ENCODE measurements around the gene DDAH1.
A peak's percentile ranks its signal among the peaks of the same experiment; 100 is the strongest.
"Not testable (repeated sequence)": the region's sequence is repeated elsewhere in the genome, so short reads cannot be mapped to it uniquely, and the experiment has no call there.

Gene DDAH1

GRCh38 chr1:85465099-85465785 is at the start of gene DDAH1:
Gene DDAH1, minus strand, starts transcription at chr1:85465159. Its CDS starts 114 bp downstream, at chr1:85465045.
- peak; percentile 7 to 13 for DNase-seq

DNA sequence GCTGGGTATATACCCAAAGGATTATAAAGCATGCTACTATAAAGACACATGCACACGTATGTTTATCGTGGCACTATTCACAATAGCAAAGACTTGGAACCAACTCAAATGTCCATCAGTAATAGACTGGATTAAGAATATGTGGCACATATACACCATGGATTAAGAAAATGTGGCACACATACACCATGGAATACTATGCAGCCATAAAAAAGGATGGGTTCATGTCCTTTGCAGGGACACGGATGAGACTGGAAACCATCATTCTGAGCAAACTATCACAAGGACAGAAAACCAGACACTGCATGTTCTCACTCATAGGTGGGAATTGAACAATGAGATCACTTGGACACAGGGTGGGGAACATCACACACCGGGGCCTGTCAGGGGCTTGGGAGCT is 49.0 kb upstream of the DDAH1 start:
- DNase-seq, result not testable (repeated sequence)

DNA sequence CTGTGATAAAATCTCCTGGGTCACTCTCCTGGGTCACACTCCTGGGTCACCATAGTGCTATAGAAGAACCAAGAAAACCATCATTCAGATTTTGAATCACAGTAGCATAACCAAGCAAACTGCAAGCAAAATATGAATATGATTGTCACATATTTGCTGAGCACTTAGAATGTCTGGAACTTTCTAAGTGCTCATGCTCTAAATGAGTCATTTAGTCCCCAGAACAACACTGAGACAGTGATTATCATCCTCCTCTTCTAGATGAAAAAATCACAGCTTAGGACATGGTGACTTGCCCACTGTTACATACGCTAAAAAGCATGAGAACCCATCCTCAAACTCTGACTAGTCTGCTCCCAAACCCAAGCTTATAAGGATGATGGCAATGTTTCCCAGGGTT is 39.5 kb upstream of the DDAH1 start:
- DNase-seq, result no peak

DNA sequence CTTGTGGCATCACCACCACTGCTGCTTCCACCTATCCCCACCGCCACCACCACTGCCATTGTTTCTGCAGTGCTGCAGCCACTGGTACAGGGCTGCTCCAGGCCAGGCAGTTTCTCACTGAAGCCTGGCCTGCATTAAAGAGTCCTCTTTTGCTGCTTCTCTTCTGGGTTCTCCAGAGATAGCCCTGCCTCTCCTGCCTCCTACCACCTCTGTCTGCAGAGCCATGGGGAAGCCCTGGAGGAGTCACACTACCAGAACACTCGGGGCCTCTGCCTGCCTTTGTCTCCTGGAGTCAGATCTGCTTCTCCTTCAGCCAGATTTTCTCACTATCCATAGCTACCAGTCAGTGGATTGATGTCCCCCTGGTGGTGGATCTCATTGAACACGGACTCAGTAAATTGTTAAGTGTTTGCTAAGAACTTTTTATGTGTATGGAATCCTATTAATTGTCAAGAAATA is 37.7 kb upstream of the DDAH1 start:
- no peak for DNase-seq

DNA sequence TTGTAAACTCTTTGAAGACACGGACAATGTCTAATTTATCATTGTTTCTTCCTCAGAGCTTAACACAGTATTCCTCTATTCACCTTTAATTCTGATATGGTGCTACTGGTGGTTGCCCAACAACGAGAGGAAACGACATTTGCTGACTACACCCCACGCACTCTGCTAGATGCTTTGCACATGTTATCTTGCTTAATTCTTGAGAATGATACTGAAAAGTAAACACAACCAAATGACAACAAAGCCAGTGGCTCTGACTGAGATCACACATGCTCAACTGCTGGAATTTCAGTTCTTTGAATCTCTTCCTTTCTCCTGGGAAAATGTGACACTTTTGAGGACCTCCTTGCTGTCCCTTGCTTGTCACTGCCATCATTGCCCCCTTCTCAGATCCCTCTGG is 37.2 kb upstream of the DDAH1 start:
- no peak for DNase-seq

DNA sequence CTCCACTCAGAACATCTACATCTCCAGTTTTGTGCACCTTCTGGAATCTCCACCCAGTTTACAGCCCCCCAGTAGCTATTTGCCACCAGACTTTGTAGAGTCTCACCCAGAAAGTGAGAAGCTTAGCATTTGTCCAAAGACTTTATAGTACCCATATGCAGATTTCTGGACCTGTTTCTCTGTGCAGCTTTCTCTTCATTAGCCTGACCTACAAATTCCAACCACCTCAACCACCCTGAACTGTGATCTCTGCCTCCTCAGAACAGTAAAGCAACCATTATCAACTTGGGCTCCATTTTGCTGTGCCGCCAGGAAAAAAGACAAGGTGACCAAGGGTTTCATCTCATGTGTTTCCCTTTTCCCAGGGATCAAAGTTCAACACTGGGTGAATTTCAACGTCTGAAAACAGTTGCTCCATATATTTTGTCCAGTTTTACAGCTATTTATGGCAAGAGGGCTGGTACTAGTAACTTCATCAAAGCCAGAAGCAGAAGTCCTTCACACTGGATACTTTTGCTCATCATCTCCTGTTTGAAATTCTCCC is 36.5 kb upstream of the DDAH1 start:
- DNase-seq, result no peak

GRCh38 chr1:85496941-85497582 is 32.1 kb upstream of the DDAH1 start:
- DNase-seq, result no peak

- DNase-seq, result no peak
These were observed 30.6 kb upstream of the DDAH1 start for GRCh38 chr1:85495556-85495955.

- DNase-seq, result no peak
These were observed 29.9 kb upstream of the DDAH1 start for GRCh38 chr1:85494904-85495266.

DNA sequence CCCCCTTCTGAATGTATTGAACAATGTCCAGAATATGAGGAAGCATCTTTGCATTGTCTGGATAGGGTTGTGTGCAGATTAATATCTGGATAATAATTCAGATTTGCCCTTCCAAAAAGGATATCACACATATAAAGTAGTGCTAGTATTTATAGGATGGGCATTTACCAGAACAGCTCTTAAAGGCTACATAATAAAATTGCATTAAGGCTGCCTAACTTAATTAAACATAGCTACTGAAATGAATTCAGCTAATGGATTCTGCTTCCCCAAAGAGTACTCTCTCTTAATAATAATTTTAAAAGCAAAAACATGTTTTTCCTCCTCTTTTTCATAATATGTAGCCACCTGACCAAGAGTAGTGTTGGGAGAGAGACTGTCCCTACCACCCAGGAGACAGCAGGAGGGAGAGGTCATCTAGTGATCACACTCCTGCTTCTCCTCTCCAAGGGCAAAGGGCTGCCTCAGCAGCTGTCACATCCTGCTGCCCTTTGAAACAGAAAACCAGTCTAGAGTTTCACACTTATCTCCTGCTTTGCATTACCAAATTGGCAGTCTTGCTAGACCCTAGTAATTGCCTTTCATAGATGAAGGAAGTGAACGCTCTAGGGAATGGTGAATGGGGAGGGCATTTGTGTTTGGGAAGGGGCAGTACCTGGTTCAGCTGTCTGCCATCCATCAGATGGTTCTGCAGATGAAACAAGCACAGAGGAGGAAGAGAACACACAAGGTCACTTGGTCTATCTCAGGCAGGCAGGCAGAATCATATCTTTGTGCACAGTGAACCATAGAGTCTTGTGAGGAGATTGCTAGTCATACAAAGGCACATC is 29.3 kb upstream of the DDAH1 start:
- no peak for DNase-seq

DNA sequence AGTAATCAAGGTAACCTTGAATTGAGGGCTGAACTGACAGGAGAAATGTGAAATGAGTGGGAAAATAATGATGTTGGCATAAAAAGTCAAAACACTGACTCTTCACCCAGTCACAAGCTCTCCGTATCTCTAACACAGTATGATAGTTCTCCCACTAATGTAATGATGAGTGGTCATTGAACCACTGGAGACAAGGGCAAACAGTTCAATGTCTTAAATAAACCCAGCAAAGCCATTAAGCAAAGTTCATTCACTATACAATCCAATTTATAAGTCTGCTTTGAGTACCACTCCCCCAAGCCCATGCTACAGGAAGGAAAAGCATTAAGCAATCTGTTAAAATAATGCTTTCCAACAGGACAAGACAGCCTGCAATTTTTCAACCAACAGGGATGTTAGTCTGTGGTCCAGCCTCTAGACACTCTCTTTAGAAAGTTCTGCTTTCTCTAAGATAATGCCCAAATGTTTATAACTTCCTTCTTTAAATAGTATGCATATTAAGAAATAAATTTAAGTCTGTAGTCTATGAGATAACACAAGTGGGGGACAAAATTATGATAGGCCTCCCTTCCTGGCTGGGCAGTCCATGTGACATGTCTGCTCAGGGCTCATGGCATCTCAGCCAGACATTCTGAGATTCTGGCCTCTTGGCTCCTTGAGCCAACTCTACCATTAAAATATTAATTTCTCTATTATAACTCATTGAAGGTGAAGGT is 25.5 kb upstream of the DDAH1 start:
- DNase-seq, result no peak

DNA sequence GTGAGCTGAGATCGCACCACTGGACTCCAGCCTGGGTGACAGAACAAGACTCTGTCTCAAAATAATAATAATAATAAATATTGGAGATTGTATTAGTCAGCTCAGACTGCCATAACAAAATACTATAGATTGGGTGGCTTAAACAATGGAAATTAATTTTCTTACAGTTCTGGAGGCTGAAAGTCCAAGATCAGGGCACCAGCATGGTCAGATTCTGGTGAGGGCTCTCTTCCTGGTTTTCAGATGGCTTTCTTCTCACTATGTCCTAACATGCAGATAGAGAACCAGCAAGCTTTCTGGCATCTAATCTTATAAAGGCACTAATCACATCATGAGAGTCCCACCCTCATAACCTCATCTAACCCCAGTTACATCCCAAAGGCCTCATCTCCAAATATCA is 23.2 kb upstream of the DDAH1 start:
- DNase-seq, result no peak

DNA sequence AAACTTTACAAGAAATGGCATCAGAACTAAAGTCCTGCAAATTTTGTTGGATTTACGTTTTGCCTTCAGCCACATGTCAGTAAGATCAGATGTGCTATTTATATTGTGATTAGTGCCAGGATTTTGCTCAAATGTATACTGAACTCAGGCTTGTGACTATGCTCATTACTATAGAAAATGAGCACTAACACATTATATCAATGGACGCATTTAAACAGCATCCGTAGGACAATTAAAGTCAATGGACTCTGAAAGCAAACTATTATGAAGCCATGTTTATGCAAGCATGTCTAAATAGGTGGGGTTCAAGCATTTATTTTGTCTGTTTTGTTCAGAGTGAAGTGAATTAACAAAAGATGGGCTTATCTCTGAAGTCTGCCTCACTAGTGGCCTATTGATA is 20.6 kb upstream of the DDAH1 start:
- no peak for DNase-seq

- DNase-seq, result no peak
These were observed 19.8 kb upstream of the DDAH1 start for GRCh38 chr1:85484716-85485115.

DNA sequence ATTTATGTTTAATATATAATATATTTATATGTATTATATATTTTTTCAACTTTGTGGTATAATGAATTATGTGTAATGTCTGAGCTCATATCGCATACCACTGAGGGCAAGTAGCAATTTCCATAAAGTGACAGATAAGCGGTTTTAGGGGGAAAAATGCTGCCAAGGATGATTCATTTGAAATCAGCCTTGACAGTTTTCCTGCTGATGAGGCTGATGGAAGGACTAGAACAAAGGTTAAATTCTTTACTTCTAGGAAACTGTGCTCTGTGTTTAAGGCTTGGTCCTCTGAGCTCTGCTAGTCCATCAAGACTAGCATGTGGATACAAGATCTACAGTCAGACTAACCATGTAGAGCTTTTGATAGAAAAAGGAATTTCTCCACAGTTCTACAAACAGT is 19.3 kb upstream of the DDAH1 start:
- DNase-seq, result no peak

- DNase-seq, result no peak
These were observed 16.7 kb upstream of the DDAH1 start for GRCh38 chr1:85481688-85482087.

DNA sequence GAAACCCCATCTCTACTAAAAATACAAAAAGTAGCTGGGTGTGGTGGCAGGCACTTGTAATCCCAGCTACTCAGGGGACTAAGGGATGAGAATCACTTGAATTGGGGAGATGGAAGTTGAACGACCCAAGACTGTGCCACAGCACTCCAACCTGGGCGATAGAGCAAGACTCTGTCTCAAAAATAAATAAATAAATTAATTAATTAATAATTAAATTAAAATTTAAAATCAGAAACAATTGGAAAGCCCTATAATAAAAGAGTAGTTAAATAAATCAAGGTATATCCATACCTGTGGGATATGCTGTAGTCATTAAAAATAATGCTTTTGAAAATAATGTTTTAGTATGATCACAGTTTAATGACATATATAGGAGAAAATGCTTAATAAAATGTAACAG is 15.6 kb upstream of the DDAH1 start:
- DNase-seq, result no peak

GRCh38 chr1:85479491-85479890 is 14.5 kb upstream of the DDAH1 start:
- DNase-seq, result no peak

DNA sequence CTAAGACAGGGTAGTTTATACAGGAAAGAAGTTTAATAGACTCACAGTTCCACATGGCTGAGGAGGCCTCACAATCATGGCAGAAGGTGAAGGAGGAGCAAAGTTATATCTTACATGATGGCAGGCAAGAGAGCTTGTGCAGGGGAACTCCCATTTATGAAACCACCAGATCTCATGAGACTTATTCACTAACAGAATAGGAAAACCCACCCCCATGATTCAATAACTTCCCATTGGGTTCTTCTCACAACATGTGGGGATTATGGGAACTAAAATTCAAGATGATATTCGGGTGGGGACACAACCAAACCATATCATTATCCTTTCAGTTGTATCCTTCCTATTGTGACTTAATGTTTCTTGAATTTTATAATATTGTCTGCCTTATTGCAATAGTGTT is 13.4 kb upstream of the DDAH1 start:
- DNase-seq, result no peak

DNA sequence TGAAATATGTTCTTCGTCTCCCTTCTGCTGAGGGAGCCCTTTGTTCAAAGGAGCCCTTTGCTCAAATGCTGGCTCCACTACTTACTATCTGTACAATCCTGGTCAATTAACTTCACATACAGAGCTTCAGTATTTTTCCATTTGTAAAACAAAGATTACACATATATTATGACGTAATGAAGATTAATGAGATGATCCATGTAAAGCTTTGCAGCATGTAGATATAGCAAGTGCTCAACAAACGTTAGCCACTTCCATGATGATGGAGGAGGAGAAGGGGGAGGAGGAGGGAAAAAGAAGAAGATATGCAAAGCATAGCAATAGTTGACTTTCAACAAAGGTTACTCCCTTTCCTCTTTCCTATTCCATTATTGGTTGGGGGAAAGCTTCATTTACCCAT is 10.1 kb upstream of the DDAH1 start:
- no peak for DNase-seq

DNA sequence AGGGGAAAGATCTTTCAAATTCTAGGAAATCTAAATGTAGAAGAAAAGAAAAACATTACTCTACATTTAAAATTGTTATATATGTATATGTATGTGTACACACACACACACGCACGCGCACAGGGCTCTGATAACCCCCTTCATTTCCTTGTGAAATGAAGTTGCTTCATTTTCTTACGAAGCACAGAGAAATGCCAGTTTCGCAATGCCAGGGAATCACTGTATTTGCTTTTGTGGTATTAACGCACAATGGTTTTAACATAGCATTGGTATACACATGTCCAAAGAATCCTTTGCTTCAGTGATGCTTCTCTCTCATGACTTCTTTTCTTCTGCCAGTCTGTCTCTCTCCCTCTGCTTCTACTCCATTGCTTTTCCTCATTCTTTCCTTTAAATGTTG is 8.4 kb upstream of the DDAH1 start:
- DNase-seq, result no peak

DNA sequence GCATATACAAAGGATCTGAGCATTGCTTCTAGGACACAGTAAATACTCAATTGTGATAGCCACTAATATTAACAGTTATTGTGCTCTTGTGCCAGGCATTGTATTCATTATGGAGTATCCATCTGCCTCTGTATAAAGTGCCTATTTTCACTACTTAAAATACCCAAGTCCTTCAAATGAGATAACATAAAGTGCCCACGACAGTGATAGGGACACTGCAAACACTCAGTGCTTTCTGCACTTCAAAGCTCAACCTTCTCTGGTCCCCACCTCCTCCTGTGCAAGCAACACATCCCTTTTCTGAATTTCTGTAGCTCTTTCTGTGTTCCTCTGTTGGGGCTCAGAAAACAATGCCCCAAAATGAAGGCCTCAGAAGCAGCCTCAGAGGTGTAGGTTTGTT is 6.6 kb upstream of the DDAH1 start:
- no peak for DNase-seq

DNA sequence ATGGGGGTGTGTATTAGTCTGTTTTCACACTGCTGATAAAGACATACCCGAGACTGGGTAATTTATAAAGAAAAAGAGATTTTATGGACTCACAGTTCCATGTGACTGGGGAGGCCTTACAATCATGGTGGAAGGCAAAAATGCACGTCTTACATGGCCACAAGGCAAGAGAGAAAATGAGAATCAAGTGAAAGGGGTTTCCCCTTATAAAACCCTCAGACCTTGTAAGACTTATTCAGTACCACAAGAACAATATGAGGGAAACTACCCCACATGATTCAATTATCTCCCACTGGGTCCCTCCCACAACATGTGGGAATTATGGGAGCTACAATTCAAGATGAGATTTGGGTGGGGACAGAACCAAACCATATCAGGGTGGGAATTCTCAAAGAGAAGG is 5.2 kb upstream of the DDAH1 start:
- not testable (repeated sequence) for DNase-seq

Data from activated CD4-positive, alpha-beta T cell treated with anti-CD3 and anti-CD28 coated beads, Interleukin-2, amount 50 U/mL, for 48 hours (primary cell).